ENCODE measurements around the gene PDE3B. TPM values are rescaled to one million over a fixed set of nuclear protein-coding genes. Genes with fewer than 3 reads are reported as not detected.
"Not testable (repeated sequence)": the region's sequence is repeated elsewhere in the genome, so short reads cannot be mapped to it uniquely, and the experiment has no call there.

The PDE3B gene
- total RNA-seq, 1 donor, result 0.36 TPM

GRCh38 chr11:14625586-14626205 lies 17.9 kb upstream of the PDE3B start:
- Histone ChIP-seq H2AFZ (ENCODE audit: low read length) (no peak overlapping the region), H3K4me3 (ENCODE audit: insufficient read depth, low read length) (no peak overlapping the region), H3K27ac (ENCODE audit: low read depth, low read length) (no peak overlapping the region), H3K4me2 (ENCODE audit: insufficient read depth, low read length) (no peak overlapping the region), H3K9me3 (ENCODE audit: low read depth, low read length) (no peaks in the 10 kb centered on the region), H3K27me3 (ENCODE audit: insufficient read depth, low read length) (no peaks in the 10 kb centered on the region), H4K20me1 (ENCODE audit: insufficient read depth, low read length) (no peaks in the 10 kb centered on the region), H3K4me1 (ENCODE audit: insufficient read depth, low read length) (no peaks in the 10 kb centered on the region), H3K79me2 (ENCODE audit: insufficient read depth, low read length) (no peaks in the 10 kb centered on the region), H3K36me3 (ENCODE audit: insufficient read depth, low read length) (no peaks in the 10 kb centered on the region)
- no peak for TF ChIP-seq CTCF (IDR thresholded peaks at IDR 0.05; ENCODE audit: extremely low read depth, low read depth, low read length)
- DNase-seq (ENCODE audit: insufficient read length, low spot score, missing footprints), result no peak

- no peak for DNase-seq (ENCODE audit: insufficient read length, low spot score, missing footprints)
- Histone ChIP-seq H3K27ac (ENCODE audit: low read depth, low read length) (no peak overlapping the region), H3K4me1 (ENCODE audit: insufficient read depth, low read length) (no peaks in the 10 kb centered on the region), H2AFZ (ENCODE audit: low read length) (no peak overlapping the region), H3K4me2 (ENCODE audit: insufficient read depth, low read length) (no peak overlapping the region), H3K4me3 (ENCODE audit: insufficient read depth, low read length) (no peak overlapping the region), H3K9me3 (ENCODE audit: low read depth, low read length) (no peaks in the 10 kb centered on the region), H3K27me3 (ENCODE audit: insufficient read depth, low read length) (no peaks in the 10 kb centered on the region), H4K20me1 (ENCODE audit: insufficient read depth, low read length) (no peaks in the 10 kb centered on the region), H3K79me2 (ENCODE audit: insufficient read depth, low read length) (no peaks in the 10 kb centered on the region), H3K36me3 (ENCODE audit: insufficient read depth, low read length) (no peaks in the 10 kb centered on the region)
- no peak for TF ChIP-seq CTCF (IDR thresholded peaks at IDR 0.05; ENCODE audit: extremely low read depth, low read depth, low read length)
Observed at GRCh38 chr11:14626650-14627049, 17.0 kb upstream of the PDE3B start.

- not testable (repeated sequence) for H3K4me2 ChIP-seq (ENCODE audit: insufficient read depth, low read length); H2AFZ ChIP-seq (ENCODE audit: low read length); H4K20me1 ChIP-seq (ENCODE audit: insufficient read depth, low read length); H3K4me3 ChIP-seq (ENCODE audit: insufficient read depth, low read length); H3K9me3 ChIP-seq (ENCODE audit: low read depth, low read length); H3K36me3 ChIP-seq (ENCODE audit: insufficient read depth, low read length); H3K27ac ChIP-seq (ENCODE audit: low read depth, low read length); DNase-seq (ENCODE audit: insufficient read length, low spot score, missing footprints); H3K27me3 ChIP-seq (ENCODE audit: insufficient read depth, low read length); H3K4me1 ChIP-seq (ENCODE audit: insufficient read depth, low read length); H3K79me2 ChIP-seq (ENCODE audit: insufficient read depth, low read length)
Observed at GRCh38 chr11:14633506-14634224, 9.9 kb upstream of the PDE3B start.

- Histone ChIP-seq H3K36me3 (ENCODE audit: insufficient read depth, low read length) (no peaks in the 10 kb centered on the region), H3K4me2 (ENCODE audit: insufficient read depth, low read length) (no peak overlapping the region), H3K27me3 (ENCODE audit: insufficient read depth, low read length) (peaks cover 10% of the 10 kb centered on the region), H3K27ac (ENCODE audit: low read depth, low read length) (no peak overlapping the region), H2AFZ (ENCODE audit: low read length) (no peak overlapping the region), H3K79me2 (ENCODE audit: insufficient read depth, low read length) (no peaks in the 10 kb centered on the region), H4K20me1 (ENCODE audit: insufficient read depth, low read length) (no peaks in the 10 kb centered on the region), H3K4me1 (ENCODE audit: insufficient read depth, low read length) (no peaks in the 10 kb centered on the region), H3K9me3 (ENCODE audit: low read depth, low read length) (no peaks in the 10 kb centered on the region), H3K4me3 (ENCODE audit: insufficient read depth, low read length) (no peak overlapping the region)
- no peak for DNase-seq (ENCODE audit: insufficient read length, low spot score, missing footprints)
- TF ChIP-seq CTCF (IDR thresholded peaks at IDR 0.05; ENCODE audit: extremely low read depth, low read depth, low read length), result no peak
Observed at GRCh38 chr11:14634813-14635212, 8.8 kb upstream of the PDE3B start.

All from osteoblast (primary cell).